NCI-H2227 treated with DMSO at 0.1 percent for 48 hours (cell line): ENCODE measurements around the gene MGAT4A.

Experiments
- DNase-seq: peaks from one replicate; lab custom pipeline; 2025; lab: John Stamatoyannopoulos, UW

Gene MGAT4A

DNA sequence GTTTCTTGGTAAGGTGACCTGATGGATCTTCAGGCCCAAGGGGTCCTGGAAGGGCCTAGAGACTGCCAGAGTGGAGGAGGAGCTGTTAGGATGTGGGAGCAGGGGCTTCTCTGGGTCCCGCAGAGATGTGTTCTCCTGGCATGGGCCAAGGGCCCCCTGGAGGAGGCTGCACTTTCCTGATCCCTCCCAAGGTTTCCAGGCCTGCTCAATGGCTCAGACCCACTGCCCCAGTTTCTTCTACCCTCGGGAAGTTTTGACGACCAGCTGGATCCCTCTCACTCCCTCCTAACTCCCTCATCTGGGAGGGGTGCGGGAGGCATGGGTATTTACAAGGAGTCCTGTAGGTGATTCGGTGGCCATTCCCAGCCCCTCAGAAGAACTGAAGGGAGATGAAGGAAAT, 158.7 kb downstream of the MGAT4A start:
- no peak for DNase-seq

DNA sequence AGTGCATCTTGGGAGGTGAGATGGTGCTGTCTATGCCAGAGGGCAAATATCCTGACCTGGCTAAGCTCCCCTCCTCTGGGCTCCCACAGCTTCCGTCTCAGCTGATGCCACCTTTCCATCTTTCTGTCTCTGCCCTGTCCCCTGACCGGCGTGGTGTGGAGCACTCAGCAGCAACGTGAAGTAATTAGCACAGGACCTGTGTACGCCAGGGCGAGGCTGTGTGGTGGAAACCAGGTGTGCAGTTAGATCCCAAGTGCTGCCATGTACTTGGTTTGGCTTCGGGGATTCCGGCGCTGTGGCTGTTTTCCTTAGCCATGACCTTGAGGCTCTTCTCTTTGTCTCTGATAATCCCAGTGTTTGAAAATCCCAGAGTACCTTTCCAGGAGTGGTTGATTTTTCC, 159.1 kb downstream of the MGAT4A start:
- DNase-seq = no peak

- no peak for DNase-seq
These were observed 159.7 kb downstream of the MGAT4A start for GRCh38 chr2:98571121-98571701.

DNA sequence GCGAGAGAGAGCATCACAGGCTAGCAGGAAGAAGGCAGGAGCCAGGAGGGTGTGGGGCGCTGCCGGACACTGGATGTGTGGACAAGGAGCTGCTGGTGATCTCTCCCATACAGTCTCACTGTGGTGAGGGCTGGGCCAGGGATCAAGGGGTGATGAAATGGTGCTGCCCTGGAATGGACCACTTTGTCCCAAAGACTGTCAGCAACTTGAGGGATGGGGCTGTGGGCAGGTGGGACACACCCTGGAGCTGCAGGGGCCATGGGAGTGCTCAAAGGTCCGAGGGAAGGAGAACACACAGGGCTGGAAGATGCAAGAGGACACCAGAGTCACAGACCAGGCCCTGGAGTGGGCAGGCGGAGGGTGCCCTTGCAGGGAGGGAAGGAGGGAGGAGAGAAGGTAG, 160.6 kb downstream of the MGAT4A start:
- DNase-seq = no peak

GRCh38 chr2:98569915-98570314, 161.0 kb downstream of the MGAT4A start:
- no peak for DNase-seq

GRCh38 chr2:98569197-98569793, 161.6 kb downstream of the MGAT4A start:
- peak; percentile 7 for DNase-seq
